Immature natural killer cell (primary cell): ENCODE data around the gene RAPH1. TPM values are rescaled to one million over a fixed set of nuclear protein-coding genes. Genes with fewer than 3 reads are reported as not detected.
A peak's percentile ranks its signal among the peaks of the same experiment; 100 is the strongest.

Experiments used
- DNase-seq, 3 donors: peaks; one replicate each; pipeline ENCODE4 v3.0.0; 2022; ENCODE audit warnings: mixed read lengths in 1 of 3
- H3K27ac Mint-ChIP-seq, 6 donors: one replicate each; pipeline ENCODE4 v1.8.0; 2020; ENCODE audit warnings: mixed read lengths in 6 of 6, mild to moderate bottlenecking in 5 of 6, inconsistent platforms in 4 of 6, moderate library complexity in 3 of 6
- H3K27me3 Mint-ChIP-seq, 3 donors: one replicate each; pipeline ENCODE4 v1.8.0; 2020 to 2021; ENCODE audit warnings: low read depth in 3 of 3, mild to moderate bottlenecking in 3 of 3, mixed read lengths in 3 of 3, moderate library complexity in 3 of 3, inconsistent platforms in 1 of 3
- H3K36me3 Mint-ChIP-seq, 3 donors: one replicate each; pipeline ENCODE4 v1.8.0; 2020; ENCODE audit warnings: mixed read lengths in 3 of 3, inconsistent platforms in 2 of 3, mild to moderate bottlenecking in 2 of 3
- H3K4me1 Mint-ChIP-seq, 2 donors: one replicate each; pipeline ENCODE4 v1.8.0; 2020; ENCODE audit warnings: inconsistent platforms in 2 of 2, mild to moderate bottlenecking in 2 of 2, mixed read lengths in 2 of 2, moderate library complexity in 1 of 2
- H3K4me3 Mint-ChIP-seq, 5 donors: one replicate each; pipeline ENCODE4 v1.8.0; 2020; ENCODE audit warnings: mild to moderate bottlenecking in 5 of 5, mixed read lengths in 5 of 5, inconsistent platforms in 3 of 5, moderate library complexity in 3 of 5
- H3K9me3 Mint-ChIP-seq, 6 donors: one replicate each; pipeline ENCODE4 v1.8.0; 2020; ENCODE audit warnings: mild to moderate bottlenecking in 6 of 6, mixed read lengths in 6 of 6, inconsistent platforms in 4 of 6, moderate library complexity in 3 of 6
- polyA plus RNA-seq, 3 donors: library from polyadenylated mRNA; unstranded; fragments of 300-500 nt; fragmentation: Illumina TruSeq; gene quantifications; one replicate each; pipeline ENCODE4 v1.2.3, GENCODE V29; 2021

Gene RAPH1
- polyA plus RNA-seq, 3 donors from 2014 or later = not detected

GRCh38 chr2:203490391-203490790 lies 44.7 kb downstream of the RAPH1 start:
- no peaks in the 10 kb centered on the region for H3K9me3 Mint-ChIP-seq
- H3K4me1 Mint-ChIP-seq = peaks cover 0 to 10% of the 10 kb centered on the region in 2 donors
- peaks cover 0 to 2% (median 1%) of the 10 kb centered on the region in 3 donors for H3K27me3 Mint-ChIP-seq
- no peak overlapping the region for H3K27ac Mint-ChIP-seq
- H3K36me3 Mint-ChIP-seq = no peaks in the 10 kb centered on the region
- no peak overlapping the region for H3K4me3 Mint-ChIP-seq
- DNase-seq = no peak

DNA sequence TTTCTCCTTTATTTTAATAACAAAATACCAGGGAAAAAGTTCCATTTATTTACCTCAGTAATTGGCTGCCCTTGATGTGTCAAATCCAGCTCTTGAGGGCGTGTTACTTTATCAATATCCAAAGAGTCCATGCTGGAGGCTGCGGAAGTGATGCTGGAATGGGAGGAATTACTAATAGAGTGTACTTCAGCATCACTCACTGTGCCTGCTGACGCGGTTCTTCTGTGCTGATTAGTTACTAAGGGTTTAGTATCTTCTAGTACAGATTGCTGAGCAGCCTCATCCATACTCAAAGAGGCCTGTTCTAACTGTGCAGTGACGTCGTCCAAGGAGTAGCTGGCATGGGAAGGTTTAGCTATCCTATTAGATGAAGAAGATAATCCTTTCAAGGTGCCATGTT lies 45.6 kb downstream of the RAPH1 start:
- Mint-ChIP-seq H3K4me3 (no peak overlapping the region), H3K9me3 (no peaks in the 10 kb centered on the region), H3K27ac (no peak overlapping the region), H3K36me3 (no peaks in the 10 kb centered on the region), H3K27me3 (peaks cover 0 to 2% (median 1%) of the 10 kb centered on the region in 3 donors), H3K4me1 (peaks cover 0 to 10% of the 10 kb centered on the region in 2 donors)
- DNase-seq = no peak

- Mint-ChIP-seq H3K27me3 (no peaks in the 10 kb centered on the region), H3K4me3 (no peak overlapping the region), H3K36me3 (no peaks in the 10 kb centered on the region), H3K27ac (no peak overlapping the region), H3K4me1 (no peaks in the 10 kb centered on the region), H3K9me3 (no peaks in the 10 kb centered on the region)
- DNase-seq = peak; percentile 13 to 31 (median 23)
Measured at GRCh38 chr2:203484266-203485112, 50.6 kb downstream of the RAPH1 start.

GRCh38 chr2:203480623-203481022 lies 54.5 kb downstream of the RAPH1 start:
- Mint-ChIP-seq H3K4me1 (no peaks in the 10 kb centered on the region), H3K27me3 (no peaks in the 10 kb centered on the region), H3K9me3 (no peaks in the 10 kb centered on the region), H3K36me3 (no peaks in the 10 kb centered on the region), H3K4me3 (no peak overlapping the region), H3K27ac (no peak overlapping the region)
- no peak for DNase-seq

- no peak for DNase-seq
- Mint-ChIP-seq H3K4me3 (no peak overlapping the region), H3K27ac (no peak overlapping the region), H3K36me3 (no peaks in the 10 kb centered on the region), H3K4me1 (no peaks in the 10 kb centered on the region), H3K27me3 (no peaks in the 10 kb centered on the region), H3K9me3 (no peaks in the 10 kb centered on the region)
Measured at GRCh38 chr2:203476881-203477280, 58.2 kb downstream of the RAPH1 start.

GRCh38 chr2:203471323-203471722 lies 63.8 kb downstream of the RAPH1 start:
- no peaks in the 10 kb centered on the region for H3K36me3 Mint-ChIP-seq
- no peak for DNase-seq
- no peaks in the 10 kb centered on the region for H3K9me3 Mint-ChIP-seq
- H3K27ac Mint-ChIP-seq = no peak overlapping the region
- no peak overlapping the region for H3K4me3 Mint-ChIP-seq
- no peaks in the 10 kb centered on the region for H3K4me1 Mint-ChIP-seq
- peaks cover 0 to 7% (median 0%) of the 10 kb centered on the region in 3 donors for H3K27me3 Mint-ChIP-seq

DNA sequence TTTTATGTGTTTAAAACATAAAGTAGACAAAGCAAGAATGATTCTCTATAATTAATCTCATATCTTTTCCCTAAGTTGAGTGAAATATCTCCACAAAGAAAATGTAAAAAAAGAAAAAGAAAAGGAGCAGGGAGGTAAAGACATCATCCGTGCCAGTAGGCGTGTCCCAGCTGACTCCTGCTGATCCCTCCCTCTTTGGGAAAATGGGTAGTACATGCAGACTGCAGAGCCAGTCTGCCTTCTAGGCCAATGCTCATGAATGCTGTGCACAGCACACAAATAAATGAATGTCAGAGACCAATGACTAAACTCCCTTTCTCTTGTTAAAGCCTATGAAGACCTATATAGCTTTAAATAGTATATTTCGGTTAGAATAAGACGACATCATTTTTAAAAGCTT lies 64.7 kb downstream of the RAPH1 start:
- Mint-ChIP-seq H3K9me3 (no peaks in the 10 kb centered on the region), H3K27ac (no peak overlapping the region), H3K27me3 (peaks cover 0 to 7% (median 0%) of the 10 kb centered on the region in 3 donors), H3K4me1 (no peaks in the 10 kb centered on the region), H3K36me3 (no peaks in the 10 kb centered on the region), H3K4me3 (no peak overlapping the region)
- no peak for DNase-seq

GRCh38 chr2:203469546-203469945 lies 65.6 kb downstream of the RAPH1 start:
- no peak for DNase-seq
- Mint-ChIP-seq H3K27ac (no peak overlapping the region), H3K4me3 (no peak overlapping the region), H3K9me3 (no peaks in the 10 kb centered on the region), H3K4me1 (no peaks in the 10 kb centered on the region), H3K36me3 (no peaks in the 10 kb centered on the region), H3K27me3 (peaks cover 0 to 7% (median 0%) of the 10 kb centered on the region in 3 donors)

DNA sequence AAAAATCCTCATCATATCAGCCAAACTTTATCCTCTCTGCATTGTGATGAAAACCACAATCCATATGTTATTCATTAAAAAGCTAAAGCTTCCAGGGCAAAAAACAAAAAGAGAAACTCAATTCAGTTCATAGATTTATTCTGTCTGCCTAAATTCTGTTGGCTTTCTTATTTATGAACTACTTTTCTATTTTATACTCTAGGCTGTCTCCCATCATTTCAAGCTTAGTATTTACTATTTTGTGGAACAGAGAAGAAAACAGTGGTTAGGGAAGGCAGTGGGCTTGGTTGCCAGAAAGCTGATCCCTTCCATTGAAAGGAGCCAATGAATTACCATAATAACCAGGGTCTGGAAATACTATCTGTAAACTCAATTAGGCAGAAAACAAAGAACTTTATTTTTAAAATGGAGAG lies 71.8 kb downstream of the RAPH1 start:
- no peak for DNase-seq
- no peaks in the 10 kb centered on the region for H3K36me3 Mint-ChIP-seq
- peaks cover 0 to 3% (median 0%) of the 10 kb centered on the region in 3 donors for H3K27me3 Mint-ChIP-seq
- no peak overlapping the region for H3K4me3 Mint-ChIP-seq
- no peak overlapping the region for H3K27ac Mint-ChIP-seq
- no peaks in the 10 kb centered on the region for H3K4me1 Mint-ChIP-seq
- no peaks in the 10 kb centered on the region for H3K9me3 Mint-ChIP-seq

DNA sequence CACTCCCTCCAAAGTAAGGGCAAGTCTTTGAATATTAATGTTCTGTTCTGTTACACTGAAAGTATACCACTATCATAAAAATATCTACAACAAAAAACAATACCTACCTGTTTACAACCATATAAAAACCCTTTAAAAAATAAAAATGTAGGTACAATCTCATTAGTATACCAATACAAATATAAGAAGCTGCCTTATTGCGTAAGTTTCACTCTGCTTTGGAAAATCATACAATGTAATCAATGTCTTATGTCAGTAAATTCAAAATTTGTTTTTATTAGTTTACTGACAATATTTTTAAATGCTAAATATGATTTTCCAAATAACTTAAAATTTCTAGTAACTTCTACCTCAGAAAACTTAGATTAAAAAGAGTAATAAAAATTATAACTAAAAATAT lies 72.8 kb downstream of the RAPH1 start:
- H3K27me3 Mint-ChIP-seq = peaks cover 0 to 3% (median 0%) of the 10 kb centered on the region in 3 donors
- H3K4me3 Mint-ChIP-seq = no peak overlapping the region
- no peak for DNase-seq
- no peaks in the 10 kb centered on the region for H3K4me1 Mint-ChIP-seq
- H3K9me3 Mint-ChIP-seq = no peaks in the 10 kb centered on the region
- H3K36me3 Mint-ChIP-seq = no peaks in the 10 kb centered on the region
- no peak overlapping the region for H3K27ac Mint-ChIP-seq

DNA sequence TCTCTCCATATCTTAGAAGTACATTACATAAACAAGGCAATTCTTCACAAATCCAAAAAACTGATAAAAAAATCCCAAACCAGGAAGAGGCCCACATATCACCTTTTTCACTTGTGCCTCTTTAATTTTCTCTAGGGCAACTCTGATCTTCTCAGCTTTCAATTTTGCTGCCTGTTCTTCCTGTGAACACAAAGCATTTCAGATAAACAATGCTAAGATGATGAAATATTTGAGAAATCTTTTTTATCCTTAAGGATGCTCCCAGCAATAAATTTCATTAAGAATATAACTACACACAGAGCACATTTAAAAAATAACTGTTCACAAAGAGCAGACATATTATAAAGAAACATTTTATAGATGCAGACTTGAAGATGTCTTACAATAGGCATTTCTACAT lies 73.4 kb downstream of the RAPH1 start:
- Mint-ChIP-seq H3K27me3 (peaks cover 0 to 3% (median 0%) of the 10 kb centered on the region in 3 donors), H3K27ac (no peak overlapping the region), H3K9me3 (no peaks in the 10 kb centered on the region), H3K4me3 (no peak overlapping the region), H3K36me3 (no peaks in the 10 kb centered on the region), H3K4me1 (no peaks in the 10 kb centered on the region)
- DNase-seq = no peak

GRCh38 chr2:203455209-203455608 lies 79.9 kb downstream of the RAPH1 start:
- Mint-ChIP-seq H3K36me3 (no peaks in the 10 kb centered on the region), H3K4me3 (no peak overlapping the region), H3K9me3 (no peaks in the 10 kb centered on the region), H3K27me3 (peaks cover 0 to 5% (median 0%) of the 10 kb centered on the region in 3 donors), H3K27ac (no peak overlapping the region), H3K4me1 (no peaks in the 10 kb centered on the region)
- no peak for DNase-seq

GRCh38 chr2:203453858-203454451 lies 81.1 kb downstream of the RAPH1 start:
- H3K9me3 Mint-ChIP-seq = no peaks in the 10 kb centered on the region
- no peaks in the 10 kb centered on the region for H3K36me3 Mint-ChIP-seq
- DNase-seq = peak; percentile 14 to 29 (median 26)
- no peaks in the 10 kb centered on the region for H3K4me1 Mint-ChIP-seq
- no peak overlapping the region for H3K4me3 Mint-ChIP-seq
- peaks cover 0 to 5% (median 0%) of the 10 kb centered on the region in 3 donors for H3K27me3 Mint-ChIP-seq
- no peak overlapping the region for H3K27ac Mint-ChIP-seq

GRCh38 chr2:203451689-203452088 lies 83.4 kb downstream of the RAPH1 start:
- no peak overlapping the region for H3K4me3 Mint-ChIP-seq
- H3K4me1 Mint-ChIP-seq = no peaks in the 10 kb centered on the region
- H3K27ac Mint-ChIP-seq = no peak overlapping the region
- no peaks in the 10 kb centered on the region for H3K9me3 Mint-ChIP-seq
- DNase-seq = no peak
- H3K36me3 Mint-ChIP-seq = no peaks in the 10 kb centered on the region
- peaks cover 0 to 5% (median 0%) of the 10 kb centered on the region in 3 donors for H3K27me3 Mint-ChIP-seq
